GM12878 (cell line): ENCODE measurements around the gene LHCGR. TPM values are rescaled to one million over a fixed set of nuclear protein-coding genes. Genes with fewer than 3 reads are reported as not detected.
A peak's percentile ranks its signal among the peaks of the same experiment; 100 is the strongest.

ENCODE experiments used
- ATAC-seq: fragments of 200-7000 bp; cut with Tn5 transposase; 3 replicates; pipeline ENCODE4 v1.9.1; 2020; ENCODE audit warnings: mild to moderate bottlenecking, moderate library complexity
- BruUV-seq: library from RNA; stranded (reverse); fragments of 400-500 nt; replicated peaks from 2 replicates; lab custom pipeline; 2021; lab: Mats Ljungman, UMichigan
- CTCF ChIA-PET: fragments of 300-600 bp; sonication (Branson Sonifier 250); formaldehyde crosslinking; extraction: SDS; loops from one replicate; lab custom pipeline; 2021; ENCODE audit warnings: inconsistent platforms; lab: Yijun Ruan, JAX
- POLR2A ChIA-PET: fragments of 350-600 bp; formaldehyde crosslinking; extraction: SDS; loops from one replicate; lab custom pipeline; 2021; ENCODE audit warnings: inconsistent platforms; lab: Charles Lee
- RAD21 ChIA-PET: fragments of 300-600 bp; sonication (Branson Sonifier 250); formaldehyde crosslinking; loops from one replicate; lab custom pipeline; 2023; ENCODE audit warnings: antibody characterized with exemption; ENCODE audit not compliant: unreplicated experiment; lab: Charles Lee
- SMC1A ChIA-PET: fragments of 300-600 bp; sonication (Branson Sonifier 250); formaldehyde crosslinking; loops from one replicate; lab custom pipeline; 2023; ENCODE audit not compliant: unreplicated experiment, uncharacterized antibody; lab: Charles Lee
- DNase-seq: peaks from one replicate; pipeline ENCODE4 v3.0.0-alpha.2; 2011; ENCODE audit warnings: low read depth, low spot score
- FAIRE-seq: peaks from 3 replicates; lab custom pipeline; 2011; peaks lifted over from hg19 to GRCh38; lab: Jason Lieb, UNC
- H2AFZ ChIP-seq: 2 replicates; pipeline ENCODE4 v1.6.0; 2011; ENCODE audit warnings: low read depth, low read length, control low read depth; ENCODE audit not compliant: control insufficient read depth
- H3K27ac ChIP-seq: 2 replicates; pipeline ENCODE4 v1.5.1; 2011; ENCODE audit warnings: control low read depth; ENCODE audit not compliant: control insufficient read depth, insufficient read depth
- H3K27me3 ChIP-seq, 2 experiments: replicated peaks in 1 of 2; 2 replicates each; pipeline versions ENCODE4 v1.6.0 to v1.6.1; 2011; ENCODE audit warnings: low read length in 1 of 2; ENCODE audit not compliant: control insufficient read depth in 2 of 2, insufficient read depth in 2 of 2
- H3K36me3 ChIP-seq, 2 experiments: 2 replicates each; pipeline ENCODE4 v1.5.1; 2011; ENCODE audit warnings: low read length in 1 of 2; ENCODE audit not compliant: control insufficient read depth in 2 of 2, insufficient read depth in 2 of 2
- H3K4me1 ChIP-seq: 2 replicates; pipeline ENCODE4 v1.6.1; 2011; ENCODE audit warnings: mild to moderate bottlenecking, low read length, moderate library complexity, mixed read lengths; ENCODE audit not compliant: control insufficient read depth, insufficient read depth
- H3K4me2 ChIP-seq: 2 replicates; pipeline ENCODE4 v1.6.0; 2011; ENCODE audit warnings: control low read depth; ENCODE audit not compliant: control insufficient read depth, insufficient read depth
- H3K4me3 ChIP-seq: fragments of 200-600 bp; sonication (generic); 2 replicates; pipeline ENCODE4 v1.5.1; 2016
- H3K79me2 ChIP-seq: 2 replicates; pipeline ENCODE4 v1.6.0; 2011; ENCODE audit warnings: low read length; ENCODE audit not compliant: control insufficient read depth, insufficient read depth
- H3K9ac ChIP-seq: 2 replicates; pipeline ENCODE4 v1.8.0; 2011; ENCODE audit warnings: low read length, control low read depth, mixed read lengths; ENCODE audit not compliant: control insufficient read depth, insufficient read depth
- H3K9me3 ChIP-seq: replicated peaks from 3 replicates; pipeline ENCODE4 v1.5.1; 2011; ENCODE audit warnings: mild to moderate bottlenecking, low read length; ENCODE audit not compliant: control insufficient read depth, insufficient read depth
- H4K20me1 ChIP-seq: 2 replicates; pipeline ENCODE4 v1.6.0; 2011; ENCODE audit not compliant: control insufficient read depth, insufficient read depth
- DPF2 ChIP-seq: fragments of 450-650 bp; IDR thresholded peaks from 2 replicates; pipeline ENCODE4 v1.6.1; 2017; ENCODE audit warnings: mild to moderate bottlenecking
- IKZF2 ChIP-seq, 2 experiments: fragments of 450-650 bp; IDR thresholded peaks; 2 replicates each; pipeline ENCODE4 v1.6.1; 2017; ENCODE audit warnings: mild to moderate bottlenecking in 2 of 2, moderate library complexity in 2 of 2
- POLR2AphosphoS2 ChIP-seq: IDR thresholded peaks from 2 replicates; pipeline ENCODE4 v1.6.1; 2011; ENCODE audit warnings: low read depth, mild to moderate bottlenecking, low read length, improper control_type of control experiment, moderate library complexity
- RUNX3 ChIP-seq: IDR thresholded peaks from 2 replicates; pipeline ENCODE4 v1.6.1; 2012; ENCODE audit warnings: low read length, inconsistent platforms
- SPI1 ChIP-seq: IDR thresholded peaks from 2 replicates; pipeline ENCODE4 v1.6.1; 2011; ENCODE audit warnings: low read depth, mild to moderate bottlenecking, low read length, moderate library complexity, borderline replicate concordance; ENCODE audit not compliant: insufficient read depth
- in situ Hi-C: fragments of 300-500 bp; cut with MboI; formaldehyde crosslinking; loops from 9 replicates; pipeline ENCODE4 v1.14.3; 2018; ENCODE audit warnings: mixed read lengths
- intact Hi-C: fragments of 100-400 bp; cut with micrococcal nuclease; formaldehyde crosslinking; loops from one replicate; pipeline ENCODE4 v1.14.2; 2022; ENCODE audit not compliant: unreplicated experiment
- polyA plus RNA-seq, 11 experiments: library from polyadenylated mRNA; depleted of rRNA in 4 of 11; unstranded in 6 of 11; stranded (reverse) in 5 of 11; fragments of >200 nt; fragmentation: Nextera tagmentation in 4 of 11; fragmentation: Illumina TruSeq in 1 of 11; extraction: Ambion mirVana in 4 of 11; extraction: Trizol in 1 of 11; gene quantifications; 1 replicate in 1 of 11; 2 replicates in 10 of 11; pipeline versions ENCODE4 v1.2.1 to v1.2.3, GENCODE V29; 2011 to 2016; ENCODE audit warnings: inconsistent platforms in 2 of 11, missing spikeins in 2 of 11, low read depth in 1 of 11
- total RNA-seq, 4 experiments: library from RNA; depleted of rRNA in 3 of 4; stranded (reverse); fragments of >200 nt in 3 of 4; fragmentation: Illumina TruSeq in 1 of 4; extraction: Trizol in 1 of 4; gene quantifications; 2 replicates each; pipeline versions ENCODE4 v1.2.1 to v1.2.3, GENCODE V29; 2013 to 2021

Gene LHCGR
- total and polyA plus RNA-seq, 10 of the 15 experiments (the other 5 are each of a cell fraction or from before 2014, with no cell fraction given): 0.02 to 1.9 (median 0.13) TPM; not detected in 5

DNA sequence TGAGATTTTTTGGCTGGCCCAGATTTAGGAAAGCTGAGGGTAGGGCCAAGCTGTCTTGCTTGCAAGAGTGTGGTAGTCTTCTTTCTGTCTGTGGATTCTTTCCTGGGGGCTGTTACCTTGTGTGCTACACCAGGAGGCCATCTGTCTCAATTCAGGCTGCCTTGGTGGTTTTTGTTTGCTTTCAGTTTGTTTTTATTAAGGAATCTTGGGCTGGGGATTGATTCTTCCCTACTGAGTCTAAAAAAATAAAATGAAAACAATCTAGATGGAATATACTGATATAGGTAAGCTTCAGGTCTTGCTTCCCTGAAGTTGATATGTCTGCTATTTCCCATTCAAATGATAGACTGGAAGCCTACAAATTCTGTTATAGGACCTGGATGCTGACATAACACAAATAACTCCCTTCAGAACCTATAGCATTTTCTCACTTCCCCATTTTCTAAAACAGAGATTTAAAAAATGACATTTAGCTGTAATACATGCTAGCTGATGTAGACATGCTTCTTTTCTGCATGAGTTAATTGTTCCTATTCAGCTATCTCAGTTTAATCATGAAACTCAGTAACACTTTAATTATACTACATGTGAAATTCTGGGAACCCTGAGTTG, 5.3 kb downstream of the LHCGR start:
- H3K4me1 ChIP-seq: peaks cover 11% of the 10 kb centered on the region
- peaks cover 0 to under 1% of the 10 kb centered on the region in 2 experiments; a peak in 1 of 4 replicates for H3K27me3 ChIP-seq
- no peak for FAIRE-seq
- no peaks in the 10 kb centered on the region for H3K36me3 ChIP-seq
- no peaks in the 10 kb centered on the region for H4K20me1 ChIP-seq
- no peak for DNase-seq
- H3K27ac ChIP-seq: peak overlapping the region; percentile 6; the same call in 1 of the 2 replicates
- H3K4me3 ChIP-seq: no peak overlapping the region
- ATAC-seq: peak; percentile 89
- SMC1A ChIA-PET: interaction anchor here (0.6 to 1.4 kb wide), 3 partner anchors 8 to 61 kb away, joined by 3 read pairs; no protein-coding TSS in a partner anchor
- in situ Hi-C loops: no loop called here
- no TSS peak for BruUV-seq
- RAD21 ChIA-PET: no interaction called here
- no peaks in the 10 kb centered on the region for H3K79me2 ChIP-seq
- peak overlapping the region; percentile 7; the same call in 1 of the 2 replicates for H3K4me2 ChIP-seq
- H3K9ac ChIP-seq: no peak overlapping the region
- intact Hi-C loops: no loop called here
- CTCF ChIA-PET: interaction anchor here (0.6 to 1.0 kb wide), 2 partner anchors 23 to 128 kb away, joined by 3 read pairs; no protein-coding TSS in a partner anchor
- POLR2A ChIA-PET: no interaction called here
- H3K9me3 ChIP-seq: no peaks in the 10 kb centered on the region
- H2AFZ ChIP-seq: no peak overlapping the region
- TF ChIP-seq SPI1 (peak; percentile 94), IKZF2 (IDR thresholded peaks at IDR 0.05) (peak in 1 of 2 experiments; percentile 18; a peak in 1 of 4 replicates), RUNX3 (peak; percentile 22; the same call in 1 of the 2 replicates), POLR2AphosphoS2 (no peak), DPF2 (no peak)
